CD14-positive monocyte (primary cell): ENCODE results near the gene ALG14. TPM values are rescaled to one million over a fixed set of nuclear protein-coding genes. Genes with fewer than 3 reads are reported as not detected.

ENCODE experiments used
- DNase-seq, 3 donors: peaks; one replicate each; pipeline ENCODE4 v3.0.0-alpha.2; 2011 to 2022
- H2AFZ ChIP-seq: 2 replicates; pipeline ENCODE4 v1.6.0; 2012; ENCODE audit warnings: mild to moderate bottlenecking, low read depth, low read length, inconsistent platforms; ENCODE audit not compliant: insufficient read depth, poor library complexity, severe bottlenecking
- H3K27ac ChIP-seq, 2 donors: 1 replicate in 1 of 2; 2 replicates in 1 of 2; pipeline ENCODE4 v1.5.1; 2012 to 2013; ENCODE audit warnings: low read length in 2 of 2, control low read depth in 1 of 2, inconsistent platforms in 1 of 2, low read depth in 1 of 2, mild to moderate bottlenecking in 1 of 2
- H3K27me3 ChIP-seq, 2 donors: one replicate each; pipeline versions ENCODE4 v1.6.0 to v1.6.1; 2011 to 2013; ENCODE audit warnings: low read length in 2 of 2; ENCODE audit not compliant: control insufficient read depth in 2 of 2, insufficient read depth in 2 of 2
- H3K36me3 ChIP-seq, 2 donors: replicated peaks in 1 of 2; 1 replicate in 1 of 2; 2 replicates in 1 of 2; pipeline versions ENCODE4 v1.5.1 to v1.6.1; 2012 to 2013; ENCODE audit warnings: low read length in 2 of 2, control low read depth in 1 of 2, inconsistent platforms in 1 of 2, mild to moderate bottlenecking in 1 of 2; ENCODE audit not compliant: insufficient read depth in 2 of 2, control insufficient read depth in 1 of 2
- H3K4me1 ChIP-seq, 2 donors: 1 replicate in 1 of 2; 2 replicates in 1 of 2; pipeline versions ENCODE4 v1.5.1 to v1.6.1; 2012 to 2013; ENCODE audit warnings: low read length in 2 of 2, control low read depth in 1 of 2, inconsistent platforms in 1 of 2, mild to moderate bottlenecking in 1 of 2, moderate library complexity in 1 of 2; ENCODE audit not compliant: insufficient read depth in 2 of 2, control insufficient read depth in 1 of 2
- H3K4me2 ChIP-seq: replicated peaks from 2 replicates; pipeline ENCODE3; 2012; ENCODE audit warnings: low read length, moderate library complexity, mild to moderate bottlenecking; ENCODE audit not compliant: poor library complexity, severe bottlenecking; ENCODE audit errors: extremely low read depth
- H3K4me3 ChIP-seq, 3 experiments: fragments of 200-600 bp in 1 of 3; sonication (generic) in 1 of 3; replicated peaks in 1 of 3; 1 replicate in 2 of 3; 2 replicates in 1 of 3; pipeline ENCODE4 v1.5.1; 2011 to 2013; ENCODE audit warnings: low read length in 3 of 3, mild to moderate bottlenecking in 3 of 3, control low read depth in 2 of 3, low read depth in 2 of 3, inconsistent platforms in 1 of 3, moderate library complexity in 1 of 3
- H3K79me2 ChIP-seq: 2 replicates; pipeline ENCODE4 v1.6.0; 2012; ENCODE audit warnings: mild to moderate bottlenecking, control low read depth, inconsistent platforms, low read length, moderate library complexity; ENCODE audit not compliant: insufficient read depth
- H3K9ac ChIP-seq: 2 replicates; pipeline ENCODE4 v1.6.0; 2017; ENCODE audit warnings: low read length, mild to moderate bottlenecking; ENCODE audit not compliant: insufficient read depth, poor library complexity, severe bottlenecking
- H3K9me3 ChIP-seq, 2 donors: replicated peaks in 1 of 2; 1 replicate in 1 of 2; 2 replicates in 1 of 2; pipeline versions ENCODE4 v1.5.1 to v1.6.1; 2012 to 2013; ENCODE audit warnings: low read length in 2 of 2, control low read depth in 1 of 2; ENCODE audit not compliant: control insufficient read depth in 1 of 2, insufficient read depth in 1 of 2
- H4K20me1 ChIP-seq: 2 replicates; pipeline ENCODE4 v1.6.0; 2012; ENCODE audit warnings: mild to moderate bottlenecking, low read length, control low read depth, moderate library complexity; ENCODE audit not compliant: insufficient read depth
- H3K27ac Mint-ChIP-seq, 7 donors: one replicate each; pipeline ENCODE4 v1.8.0; 2020; ENCODE audit warnings: mild to moderate bottlenecking in 7 of 7, mixed read lengths in 7 of 7, moderate library complexity in 6 of 7, inconsistent platforms in 2 of 7
- H3K27me3 Mint-ChIP-seq, 3 donors: one replicate each; pipeline ENCODE4 v1.8.0; 2021 to 2022; ENCODE audit warnings: low read depth in 3 of 3, mild to moderate bottlenecking in 3 of 3, mixed read lengths in 3 of 3, moderate library complexity in 3 of 3, inconsistent platforms in 1 of 3
- H3K36me3 Mint-ChIP-seq, 2 donors: one replicate each; pipeline ENCODE4 v1.8.0; 2020; ENCODE audit warnings: mixed read lengths in 2 of 2, inconsistent platforms in 1 of 2, mild to moderate bottlenecking in 1 of 2
- H3K4me1 Mint-ChIP-seq: one replicate; pipeline ENCODE4 v1.8.0; 2020; ENCODE audit warnings: mild to moderate bottlenecking, mixed read lengths
- H3K4me3 Mint-ChIP-seq, 2 donors: one replicate each; pipeline ENCODE4 v1.8.0; 2020; ENCODE audit warnings: mild to moderate bottlenecking in 2 of 2, mixed read lengths in 2 of 2, moderate library complexity in 1 of 2
- H3K9me3 Mint-ChIP-seq, 7 donors: one replicate each; pipeline ENCODE4 v1.8.0; 2020 to 2022; ENCODE audit warnings: mixed read lengths in 7 of 7, mild to moderate bottlenecking in 6 of 7, moderate library complexity in 6 of 7, inconsistent platforms in 2 of 7
- CTCF ChIP-seq: fragments of 200-600 bp; IDR thresholded peaks from one replicate; pipeline ENCODE4 v1.8.0; 2022; ENCODE audit warnings: antibody characterized with exemption, mild to moderate bottlenecking
- WGBS: methylation state at CpG from one replicate; pipeline ENCODE4 v1.1.5; 2013; ENCODE audit warnings: missing lambda C conversion rate; ENCODE audit not compliant: insufficient coverage; 5-methylcytosine and 5-hydroxymethylcytosine counted together
- intact Hi-C, 2 donors: fragments of 100-400 bp; cut with micrococcal nuclease; formaldehyde crosslinking; loops; one replicate each; pipeline versions ENCODE4 v1.15.0 to v1.15.1; 2023
- polyA plus RNA-seq, 3 donors: library from polyadenylated mRNA; depleted of rRNA in 1 of 3; unstranded in 2 of 3; stranded (reverse) in 1 of 3; fragments of 300-500 nt in 2 of 3; fragments of >200 nt in 1 of 3; fragmentation: Illumina TruSeq in 2 of 3; gene quantifications; 1 replicate in 2 of 3; 2 replicates in 1 of 3; pipeline ENCODE4 v1.2.3, GENCODE V29; 2012 to 2021

The ALG14 gene
- polyA plus RNA-seq, 3 donors: 0.27 to 5.5 (median 4.4) TPM

- no peak overlapping the region for H3K4me3 Mint-ChIP-seq
- no peak overlapping the region for H3K27ac Mint-ChIP-seq
- no peak for TF ChIP-seq CTCF
- H3K9me3 ChIP-seq: peaks cover 0 to 7% of the 10 kb centered on the region in 2 donors
- H3K4me2 ChIP-seq: no peak overlapping the region
- WGBS: no CpG with 5 or more reads among the region's 1 CpG
- H3K4me1 ChIP-seq: peaks cover 10 to 16% of the 10 kb centered on the region in 2 donors
- H3K27me3 Mint-ChIP-seq: peaks cover 37 to 61% (median 45%) of the 10 kb centered on the region in 3 donors
- no peak overlapping the region for H3K4me3 ChIP-seq
- H3K27ac ChIP-seq: no peak overlapping the region
- no peak overlapping the region for H2AFZ ChIP-seq
- H3K4me1 Mint-ChIP-seq: peaks cover 12% of the 10 kb centered on the region
- intact Hi-C loops: no loop called here
- H3K79me2 ChIP-seq: no peaks in the 10 kb centered on the region
- peaks cover 0 to 5% of the 10 kb centered on the region in 2 donors for H3K36me3 Mint-ChIP-seq
- H3K27me3 ChIP-seq: peaks cover 35 to 42% of the 10 kb centered on the region in 2 donors
- peaks cover 0 to 10% (median 3%) of the 10 kb centered on the region in 7 donors for H3K9me3 Mint-ChIP-seq
- no peak overlapping the region for H3K9ac ChIP-seq
- H3K36me3 ChIP-seq: no peaks in the 10 kb centered on the region
- H4K20me1 ChIP-seq: no peaks in the 10 kb centered on the region
- no peak for DNase-seq
Measured at GRCh38 chr1:95113684-95114083, 40.9 kb upstream of the ALG14 start.

- H3K4me1 Mint-ChIP-seq: no peaks in the 10 kb centered on the region
- H3K36me3 Mint-ChIP-seq: no peaks in the 10 kb centered on the region
- H3K9me3 Mint-ChIP-seq: peaks cover 0 to 1% (median 0%) of the 10 kb centered on the region in 7 donors
- Histone ChIP-seq H3K4me2 (no peak overlapping the region), H3K27me3 (peaks cover 14 to 18% of the 10 kb centered on the region in 2 donors), H2AFZ (no peak overlapping the region), H3K4me1 (no peaks in the 10 kb centered on the region), H3K36me3 (no peaks in the 10 kb centered on the region), H3K79me2 (no peaks in the 10 kb centered on the region), H3K9ac (no peak overlapping the region), H3K27ac (no peak overlapping the region), H3K9me3 (no peaks in the 10 kb centered on the region), H3K4me3 (no peak overlapping the region), H4K20me1 (no peaks in the 10 kb centered on the region)
- H3K27me3 Mint-ChIP-seq: peaks cover 17 to 38% (median 25%) of the 10 kb centered on the region in 3 donors
- peak overlapping the region in 1 of 2 donors; percentile 56 for H3K4me3 Mint-ChIP-seq
- no peak overlapping the region for H3K27ac Mint-ChIP-seq
- WGBS: no CpG with 5 or more reads among the region's 1 CpG
- no peak for DNase-seq
- intact Hi-C loops: no loop called here
- TF ChIP-seq CTCF: no peak
Measured at GRCh38 chr1:95111014-95111413, 38.3 kb upstream of the ALG14 start.
